ENCODE measurements around the gene CGNL1.

Gene CGNL1

DNA sequence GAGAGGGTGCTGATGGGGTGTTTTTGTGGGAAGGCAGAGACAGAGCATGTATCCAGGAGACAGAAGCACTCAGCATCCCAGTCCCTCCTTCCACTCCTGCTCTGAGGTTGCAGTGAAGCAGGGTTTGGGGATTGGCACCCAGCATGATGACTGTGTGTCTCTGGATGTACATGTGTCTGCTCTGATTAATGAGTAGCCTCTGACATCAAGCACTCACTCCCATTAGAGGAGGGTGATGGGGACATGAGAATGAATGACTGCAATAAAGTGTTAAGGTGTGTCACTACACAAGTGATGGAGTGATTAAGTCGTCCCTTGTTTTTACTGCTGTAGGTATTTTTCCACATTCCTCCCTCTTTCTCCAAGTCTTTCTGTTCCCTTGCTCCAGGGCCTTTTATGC, 205.8 kb downstream of the CGNL1 start:
- TF ChIP-seq EZH2 (IDR thresholded peaks at IDR 0.05; ENCODE audit: borderline replicate concordance, low read depth, low read length, severe bottlenecking) (no peak), CTCF (IDR thresholded peaks at IDR 0.05; ENCODE audit: borderline replicate concordance, extremely low read depth, low read length, poor library complexity, severe bottlenecking) (no peak)
- Histone ChIP-seq H3K9ac (ENCODE audit: low read depth, low read length) (no peak overlapping the region), H3K4me2 (ENCODE audit: insufficient read depth, low read length) (no peak overlapping the region), H3K4me1 (ENCODE audit: insufficient read depth, low read length) (no peaks in the 10 kb centered on the region), H3K79me2 (ENCODE audit: insufficient read depth, low read length) (no peaks in the 10 kb centered on the region), H4K20me1 (ENCODE audit: insufficient read depth, low read length) (no peaks in the 10 kb centered on the region), H2AFZ (ENCODE audit: low read depth, low read length) (no peak overlapping the region), H3K36me3 (ENCODE audit: insufficient read depth, low read length) (no peaks in the 10 kb centered on the region), H3K9me3 (ENCODE audit: insufficient read depth, low read length, severe bottlenecking) (no peaks in the 10 kb centered on the region), H3K4me3 (ENCODE audit: low read depth in 1 of 2, low read length in 2 of 2) (no peak overlapping the region), H3K27me3 (ENCODE audit: insufficient read depth, low read length, poor library complexity) (peaks cover 6% of the 10 kb centered on the region), H3K27ac (ENCODE audit: low read length) (no peak overlapping the region)
- ATAC-seq (ENCODE audit: insufficient read depth, low read depth) = no peak
- DNase-seq = no peak

DNA sequence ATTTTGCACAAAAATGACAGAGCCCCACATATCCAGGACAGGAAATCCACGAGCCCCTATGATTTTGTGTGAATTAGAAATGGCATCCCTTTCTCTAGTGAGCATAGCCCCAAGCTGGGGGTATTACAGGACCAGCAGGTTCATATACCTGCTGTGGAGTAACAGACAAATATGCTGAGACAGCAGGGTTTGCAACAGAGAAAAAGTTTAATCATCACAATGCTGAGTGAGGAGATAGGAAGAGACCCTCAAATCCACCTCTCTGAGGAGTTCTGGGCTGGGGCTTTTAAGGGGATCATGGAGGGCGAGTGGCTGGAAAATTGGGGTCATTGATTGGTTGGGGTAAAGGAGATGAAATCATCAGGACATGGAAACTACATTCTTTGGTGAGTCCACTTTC, 207.0 kb downstream of the CGNL1 start:
- Histone ChIP-seq H4K20me1 (ENCODE audit: insufficient read depth, low read length) (no peaks in the 10 kb centered on the region), H3K27ac (ENCODE audit: low read length) (no peak overlapping the region), H3K79me2 (ENCODE audit: insufficient read depth, low read length) (no peaks in the 10 kb centered on the region), H3K27me3 (ENCODE audit: insufficient read depth, low read length, poor library complexity) (peaks cover 6% of the 10 kb centered on the region), H3K9ac (ENCODE audit: low read depth, low read length) (no peak overlapping the region), H2AFZ (ENCODE audit: low read depth, low read length) (no peak overlapping the region), H3K4me2 (ENCODE audit: insufficient read depth, low read length) (no peak overlapping the region), H3K36me3 (ENCODE audit: insufficient read depth, low read length) (no peaks in the 10 kb centered on the region), H3K4me3 (ENCODE audit: low read depth in 1 of 2, low read length in 2 of 2) (no peak overlapping the region), H3K9me3 (ENCODE audit: insufficient read depth, low read length, severe bottlenecking) (no peaks in the 10 kb centered on the region), H3K4me1 (ENCODE audit: insufficient read depth, low read length) (no peaks in the 10 kb centered on the region)
- DNase-seq (no peak), ATAC-seq (ENCODE audit: insufficient read depth, low read depth) (no peak)
- no peak for TF ChIP-seq CTCF (IDR thresholded peaks at IDR 0.05; ENCODE audit: borderline replicate concordance, extremely low read depth, low read length, poor library complexity, severe bottlenecking)
- no peak for TF ChIP-seq EZH2 (IDR thresholded peaks at IDR 0.05; ENCODE audit: borderline replicate concordance, low read depth, low read length, severe bottlenecking)

DNA sequence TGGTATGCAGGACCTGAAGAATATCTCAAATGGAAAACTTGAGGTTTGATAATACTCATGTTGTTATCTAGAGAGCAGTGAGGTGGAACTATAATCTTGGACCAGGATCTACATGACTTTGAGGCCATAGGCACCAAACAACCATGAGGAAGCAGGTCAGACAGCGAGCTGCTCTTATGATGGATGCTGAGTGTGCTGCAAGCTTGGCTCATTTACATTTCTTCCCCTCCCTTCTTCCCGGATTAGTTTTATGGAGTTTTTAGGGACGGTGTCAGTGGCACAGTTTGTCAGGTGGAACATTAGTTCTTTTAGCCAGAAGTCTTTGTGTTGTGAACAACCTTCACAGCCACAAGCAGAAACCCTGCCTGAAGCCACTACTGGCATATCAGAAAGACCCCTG, 207.4 kb downstream of the CGNL1 start:
- Histone ChIP-seq H4K20me1 (ENCODE audit: insufficient read depth, low read length) (no peaks in the 10 kb centered on the region), H3K9me3 (ENCODE audit: insufficient read depth, low read length, severe bottlenecking) (no peaks in the 10 kb centered on the region)
- ATAC-seq (ENCODE audit: insufficient read depth, low read depth) = no peak

GRCh38 chr15:57586661-57587424, 210.5 kb downstream of the CGNL1 start:
- ATAC-seq (ENCODE audit: insufficient read depth, low read depth) (no peak), DNase-seq (no peak)
- Histone ChIP-seq H3K4me2 (ENCODE audit: insufficient read depth, low read length) (no peak overlapping the region), H4K20me1 (ENCODE audit: insufficient read depth, low read length) (no peaks in the 10 kb centered on the region), H3K27me3 (ENCODE audit: insufficient read depth, low read length, poor library complexity) (peaks cover 6% of the 10 kb centered on the region), H3K4me1 (ENCODE audit: insufficient read depth, low read length) (no peaks in the 10 kb centered on the region), H3K9me3 (ENCODE audit: insufficient read depth, low read length, severe bottlenecking) (no peaks in the 10 kb centered on the region), H3K79me2 (ENCODE audit: insufficient read depth, low read length) (no peaks in the 10 kb centered on the region), H3K27ac (ENCODE audit: low read length) (no peak overlapping the region), H2AFZ (ENCODE audit: low read depth, low read length) (no peak overlapping the region), H3K9ac (ENCODE audit: low read depth, low read length) (no peak overlapping the region), H3K36me3 (ENCODE audit: insufficient read depth, low read length) (no peaks in the 10 kb centered on the region), H3K4me3 (ENCODE audit: low read depth in 1 of 2, low read length in 2 of 2) (no peak overlapping the region)
- TF ChIP-seq CTCF (IDR thresholded peaks at IDR 0.05; ENCODE audit: borderline replicate concordance, extremely low read depth, low read length, poor library complexity, severe bottlenecking) (no peak), EZH2 (IDR thresholded peaks at IDR 0.05; ENCODE audit: borderline replicate concordance, low read depth, low read length, severe bottlenecking) (no peak)

More for the DNA sequence above, 207.4 kb downstream of the CGNL1 start:
- no peak for DNase-seq
- Histone ChIP-seq H3K79me2 (ENCODE audit: insufficient read depth, low read length) (no peaks in the 10 kb centered on the region), H3K4me1 (ENCODE audit: insufficient read depth, low read length) (no peaks in the 10 kb centered on the region), H2AFZ (ENCODE audit: low read depth, low read length) (no peak overlapping the region), H3K9ac (ENCODE audit: low read depth, low read length) (no peak overlapping the region), H3K4me3 (ENCODE audit: low read depth in 1 of 2, low read length in 2 of 2) (no peak overlapping the region), H3K27ac (ENCODE audit: low read length) (no peak overlapping the region), H3K4me2 (ENCODE audit: insufficient read depth, low read length) (no peak overlapping the region), H3K27me3 (ENCODE audit: insufficient read depth, low read length, poor library complexity) (peaks cover 6% of the 10 kb centered on the region), H3K36me3 (ENCODE audit: insufficient read depth, low read length) (no peaks in the 10 kb centered on the region)
- no peak for TF ChIP-seq EZH2 (IDR thresholded peaks at IDR 0.05; ENCODE audit: borderline replicate concordance, low read depth, low read length, severe bottlenecking)

Measured in DND-41 (cell line).